Rectal smooth muscle tissue (tissue), 1 donor: ENCODE results near the gene MAN1A1.

ENCODE experiments used
- H3K27ac ChIP-seq: one replicate; pipeline ENCODE4 v1.7.0; 2013; ENCODE audit warnings: low read depth, low read length, inconsistent platforms
- H3K27me3 ChIP-seq: one replicate; pipeline ENCODE4 v1.7.0; 2013; ENCODE audit warnings: low read length; ENCODE audit not compliant: control insufficient read depth, insufficient read depth
- H3K36me3 ChIP-seq: one replicate; pipeline ENCODE4 v1.7.0; 2013; ENCODE audit warnings: low read length; ENCODE audit not compliant: control insufficient read depth, insufficient read depth
- H3K4me1 ChIP-seq: one replicate; pipeline ENCODE4 v1.7.0; 2013; ENCODE audit warnings: low read length; ENCODE audit not compliant: control insufficient read depth, insufficient read depth
- H3K4me3 ChIP-seq: one replicate; pipeline ENCODE4 v1.7.0; 2013; ENCODE audit warnings: low read length
- H3K9ac ChIP-seq: one replicate; pipeline ENCODE4 v1.7.0; 2013; ENCODE audit warnings: low read length

Gene MAN1A1

GRCh38 chr6:119200512-119201175 lies 148.9 kb downstream of the MAN1A1 start:
- H3K27ac ChIP-seq = no peak overlapping the region
- H3K27me3 ChIP-seq = no peaks in the 10 kb centered on the region
- H3K9ac ChIP-seq = no peak overlapping the region
- H3K36me3 ChIP-seq = peaks cover 14% of the 10 kb centered on the region
- H3K4me3 ChIP-seq = no peak overlapping the region
- no peaks in the 10 kb centered on the region for H3K4me1 ChIP-seq

- Histone ChIP-seq H3K36me3 (peaks cover 4% of the 10 kb centered on the region), H3K27ac (no peak overlapping the region), H3K27me3 (no peaks in the 10 kb centered on the region), H3K9ac (no peak overlapping the region), H3K4me1 (no peaks in the 10 kb centered on the region), H3K4me3 (no peak overlapping the region)
Measured at GRCh38 chr6:119197271-119197670, 152.3 kb downstream of the MAN1A1 start.

GRCh38 chr6:119196715-119197114 lies 152.8 kb downstream of the MAN1A1 start:
- Histone ChIP-seq H3K27me3 (no peaks in the 10 kb centered on the region), H3K36me3 (peaks cover 4% of the 10 kb centered on the region), H3K27ac (no peak overlapping the region), H3K4me3 (no peak overlapping the region), H3K4me1 (no peaks in the 10 kb centered on the region), H3K9ac (no peak overlapping the region)

- Histone ChIP-seq H3K36me3 (peaks cover 4% of the 10 kb centered on the region), H3K4me1 (no peaks in the 10 kb centered on the region), H3K27ac (no peak overlapping the region), H3K4me3 (no peak overlapping the region), H3K9ac (no peak overlapping the region), H3K27me3 (no peaks in the 10 kb centered on the region)
Measured at GRCh38 chr6:119195848-119196247, 153.7 kb downstream of the MAN1A1 start.

GRCh38 chr6:119195204-119195603 lies 154.4 kb downstream of the MAN1A1 start:
- Histone ChIP-seq H3K4me3 (no peak overlapping the region), H3K36me3 (peaks cover 4% of the 10 kb centered on the region), H3K9ac (no peak overlapping the region), H3K27me3 (no peaks in the 10 kb centered on the region), H3K27ac (no peak overlapping the region), H3K4me1 (no peaks in the 10 kb centered on the region)

- Histone ChIP-seq H3K27ac (no peak overlapping the region), H3K4me1 (no peaks in the 10 kb centered on the region), H3K4me3 (no peak overlapping the region), H3K36me3 (peaks cover 4% of the 10 kb centered on the region), H3K9ac (no peak overlapping the region), H3K27me3 (no peaks in the 10 kb centered on the region)
Measured at GRCh38 chr6:119193707-119194106, 155.9 kb downstream of the MAN1A1 start.

GRCh38 chr6:119192200-119192599 lies 157.4 kb downstream of the MAN1A1 start:
- Histone ChIP-seq H3K4me1 (no peaks in the 10 kb centered on the region), H3K27me3 (no peaks in the 10 kb centered on the region), H3K27ac (no peak overlapping the region), H3K4me3 (no peak overlapping the region), H3K36me3 (peaks cover 4% of the 10 kb centered on the region), H3K9ac (no peak overlapping the region)

GRCh38 chr6:119190176-119190575 lies 159.4 kb downstream of the MAN1A1 start:
- H3K9ac ChIP-seq = no peak overlapping the region
- H3K36me3 ChIP-seq = peaks cover 2% of the 10 kb centered on the region
- H3K27me3 ChIP-seq = no peaks in the 10 kb centered on the region
- no peak overlapping the region for H3K4me3 ChIP-seq
- no peak overlapping the region for H3K27ac ChIP-seq
- H3K4me1 ChIP-seq = no peaks in the 10 kb centered on the region

GRCh38 chr6:119189498-119189897 lies 160.1 kb downstream of the MAN1A1 start:
- Histone ChIP-seq H3K27ac (no peak overlapping the region), H3K4me1 (no peaks in the 10 kb centered on the region), H3K9ac (no peak overlapping the region), H3K36me3 (no peaks in the 10 kb centered on the region), H3K4me3 (no peak overlapping the region), H3K27me3 (no peaks in the 10 kb centered on the region)

- H3K4me3 ChIP-seq = no peak overlapping the region
- no peaks in the 10 kb centered on the region for H3K4me1 ChIP-seq
- no peak overlapping the region for H3K27ac ChIP-seq
- no peak overlapping the region for H3K9ac ChIP-seq
- H3K27me3 ChIP-seq = no peaks in the 10 kb centered on the region
- peaks cover 3% of the 10 kb centered on the region for H3K36me3 ChIP-seq
Measured at GRCh38 chr6:119187596-119187995, 162.0 kb downstream of the MAN1A1 start.

- H3K4me1 ChIP-seq = no peaks in the 10 kb centered on the region
- H3K27me3 ChIP-seq = no peaks in the 10 kb centered on the region
- H3K36me3 ChIP-seq = peaks cover 3% of the 10 kb centered on the region
Measured at GRCh38 chr6:119186490-119186889, 163.1 kb downstream of the MAN1A1 start.

GRCh38 chr6:119184008-119184648 lies 165.4 kb downstream of the MAN1A1 start:
- no peak overlapping the region for H3K27ac ChIP-seq
- H3K36me3 ChIP-seq = peaks cover 3% of the 10 kb centered on the region
- no peak overlapping the region for H3K9ac ChIP-seq
- no peaks in the 10 kb centered on the region for H3K4me1 ChIP-seq
- no peaks in the 10 kb centered on the region for H3K27me3 ChIP-seq
- H3K4me3 ChIP-seq = no peak overlapping the region

More at GRCh38 chr6:119186490-119186889, 163.1 kb downstream of the MAN1A1 start:
- Histone ChIP-seq H3K9ac (no peak overlapping the region), H3K4me3 (no peak overlapping the region), H3K27ac (no peak overlapping the region)

- Histone ChIP-seq H3K27me3 (no peaks in the 10 kb centered on the region), H3K9ac (no peak overlapping the region), H3K27ac (no peak overlapping the region), H3K4me3 (no peak overlapping the region), H3K36me3 (peaks cover 3% of the 10 kb centered on the region), H3K4me1 (no peaks in the 10 kb centered on the region)
Measured at GRCh38 chr6:119183457-119183856, 166.1 kb downstream of the MAN1A1 start.
